ENCODE data around the gene SPTBN5.

DNA sequence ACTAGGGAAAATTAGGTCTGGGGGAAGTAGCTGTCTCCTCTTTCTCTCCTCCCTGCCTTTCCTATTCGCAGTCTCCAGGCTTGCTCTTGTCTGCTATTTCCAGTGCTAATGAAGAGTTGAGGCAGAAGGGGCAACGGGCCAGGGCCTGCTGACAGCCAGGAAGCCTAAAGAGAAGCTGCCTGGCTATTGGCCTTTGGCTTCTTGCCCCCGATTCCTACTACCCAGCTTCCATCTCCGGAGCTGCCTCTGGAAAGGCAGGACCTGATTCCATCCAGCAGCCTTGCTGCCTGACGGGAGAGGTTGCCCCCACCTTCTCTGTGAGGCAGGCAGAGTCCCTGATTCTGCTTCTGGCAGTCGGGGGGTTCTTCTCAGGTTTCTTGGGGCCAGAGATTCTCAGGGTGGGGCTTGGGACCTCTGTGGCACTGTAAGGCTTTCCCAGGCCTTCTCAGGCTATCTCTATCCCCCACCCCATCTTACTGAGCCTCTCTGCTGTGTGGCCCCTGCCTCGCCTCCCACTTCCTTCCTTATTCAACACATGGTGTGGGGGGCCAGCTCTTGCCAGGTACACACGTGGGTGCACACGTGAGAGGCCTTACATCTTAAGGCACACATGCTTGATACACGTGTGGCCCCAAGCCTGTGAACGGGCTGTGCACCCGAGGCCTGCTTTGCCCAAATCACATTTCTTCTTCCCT, 84.2 kb downstream of the SPTBN5 start:
- no peak for TF ChIP-seq TAF1 (IDR thresholded peaks at IDR 0.05; ENCODE audit: borderline replicate concordance, low read depth, low read length)
- TF ChIP-seq, protein P1, sequence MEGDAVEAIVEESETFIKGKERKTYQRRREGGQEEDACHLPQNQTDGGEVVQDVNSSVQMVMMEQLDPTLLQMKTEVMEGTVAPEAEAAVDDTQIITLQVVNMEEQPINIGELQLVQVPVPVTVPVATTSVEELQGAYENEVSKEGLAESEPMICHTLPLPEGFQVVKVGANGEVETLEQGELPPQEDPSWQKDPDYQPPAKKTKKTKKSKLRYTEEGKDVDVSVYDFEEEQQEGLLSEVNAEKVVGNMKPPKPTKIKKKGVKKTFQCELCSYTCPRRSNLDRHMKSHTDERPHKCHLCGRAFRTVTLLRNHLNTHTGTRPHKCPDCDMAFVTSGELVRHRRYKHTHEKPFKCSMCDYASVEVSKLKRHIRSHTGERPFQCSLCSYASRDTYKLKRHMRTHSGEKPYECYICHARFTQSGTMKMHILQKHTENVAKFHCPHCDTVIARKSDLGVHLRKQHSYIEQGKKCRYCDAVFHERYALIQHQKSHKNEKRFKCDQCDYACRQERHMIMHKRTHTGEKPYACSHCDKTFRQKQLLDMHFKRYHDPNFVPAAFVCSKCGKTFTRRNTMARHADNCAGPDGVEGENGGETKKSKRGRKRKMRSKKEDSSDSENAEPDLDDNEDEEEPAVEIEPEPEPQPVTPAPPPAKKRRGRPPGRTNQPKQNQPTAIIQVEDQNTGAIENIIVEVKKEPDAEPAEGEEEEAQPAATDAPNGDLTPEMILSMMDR (IDR thresholded peaks at IDR 0.05 in 2 of 3, conservative IDR thresholded peaks at IDR 0.05 in 1 of 3; ENCODE audit: control insufficient read depth in 2 of 3, extremely low read depth in 1 of 3, insufficient read depth in 1 of 3, low read depth in 3 of 3, low read length in 3 of 3): no peak
- TF ChIP-seq, protein P2, sequence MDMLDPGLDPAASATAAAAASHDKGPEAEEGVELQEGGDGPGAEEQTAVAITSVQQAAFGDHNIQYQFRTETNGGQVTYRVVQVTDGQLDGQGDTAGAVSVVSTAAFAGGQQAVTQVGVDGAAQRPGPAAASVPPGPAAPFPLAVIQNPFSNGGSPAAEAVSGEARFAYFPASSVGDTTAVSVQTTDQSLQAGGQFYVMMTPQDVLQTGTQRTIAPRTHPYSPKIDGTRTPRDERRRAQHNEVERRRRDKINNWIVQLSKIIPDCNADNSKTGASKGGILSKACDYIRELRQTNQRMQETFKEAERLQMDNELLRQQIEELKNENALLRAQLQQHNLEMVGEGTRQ (IDR thresholded peaks at IDR 0.05; ENCODE audit: borderline replicate concordance, low read depth, low read length): no peak
- TF ChIP-seq POLR2A (IDR thresholded peaks at IDR 0.05; ENCODE audit: low read depth, low read length): no peak
- no peak for TF ChIP-seq HDAC6 (IDR thresholded peaks at IDR 0.05; ENCODE audit: unreplicated experiment)
- TF ChIP-seq SIN3A (IDR thresholded peaks at IDR 0.05; ENCODE audit: low read depth, low read length): no peak
- TF ChIP-seq, protein P3, sequence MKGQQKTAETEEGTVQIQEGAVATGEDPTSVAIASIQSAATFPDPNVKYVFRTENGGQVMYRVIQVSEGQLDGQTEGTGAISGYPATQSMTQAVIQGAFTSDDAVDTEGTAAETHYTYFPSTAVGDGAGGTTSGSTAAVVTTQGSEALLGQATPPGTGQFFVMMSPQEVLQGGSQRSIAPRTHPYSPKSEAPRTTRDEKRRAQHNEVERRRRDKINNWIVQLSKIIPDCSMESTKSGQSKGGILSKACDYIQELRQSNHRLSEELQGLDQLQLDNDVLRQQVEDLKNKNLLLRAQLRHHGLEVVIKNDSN (IDR thresholded peaks at IDR 0.05; ENCODE audit: borderline replicate concordance, extremely low read length, insufficient read depth, low read depth, low read length): no peak
- TF ChIP-seq EZH2 (IDR thresholded peaks at IDR 0.05; ENCODE audit: borderline replicate concordance, control insufficient read depth, low read depth, low read length): no peak
- TF ChIP-seq RB1 (IDR thresholded peaks at IDR 0.05; ENCODE audit: borderline replicate concordance): no peak

Data from GM12878 (cell line).